ENCODE measurements around the gene WSB1.
A peak's percentile ranks its signal among the peaks of the same experiment; 100 is the strongest.
"Not testable (repeated sequence)": the region's sequence is repeated elsewhere in the genome, so short reads cannot be mapped to it uniquely, and the experiment has no call there.

WSB1 gene, protein sequence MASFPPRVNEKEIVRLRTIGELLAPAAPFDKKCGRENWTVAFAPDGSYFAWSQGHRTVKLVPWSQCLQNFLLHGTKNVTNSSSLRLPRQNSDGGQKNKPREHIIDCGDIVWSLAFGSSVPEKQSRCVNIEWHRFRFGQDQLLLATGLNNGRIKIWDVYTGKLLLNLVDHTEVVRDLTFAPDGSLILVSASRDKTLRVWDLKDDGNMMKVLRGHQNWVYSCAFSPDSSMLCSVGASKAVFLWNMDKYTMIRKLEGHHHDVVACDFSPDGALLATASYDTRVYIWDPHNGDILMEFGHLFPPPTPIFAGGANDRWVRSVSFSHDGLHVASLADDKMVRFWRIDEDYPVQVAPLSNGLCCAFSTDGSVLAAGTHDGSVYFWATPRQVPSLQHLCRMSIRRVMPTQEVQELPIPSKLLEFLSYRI

DNA sequence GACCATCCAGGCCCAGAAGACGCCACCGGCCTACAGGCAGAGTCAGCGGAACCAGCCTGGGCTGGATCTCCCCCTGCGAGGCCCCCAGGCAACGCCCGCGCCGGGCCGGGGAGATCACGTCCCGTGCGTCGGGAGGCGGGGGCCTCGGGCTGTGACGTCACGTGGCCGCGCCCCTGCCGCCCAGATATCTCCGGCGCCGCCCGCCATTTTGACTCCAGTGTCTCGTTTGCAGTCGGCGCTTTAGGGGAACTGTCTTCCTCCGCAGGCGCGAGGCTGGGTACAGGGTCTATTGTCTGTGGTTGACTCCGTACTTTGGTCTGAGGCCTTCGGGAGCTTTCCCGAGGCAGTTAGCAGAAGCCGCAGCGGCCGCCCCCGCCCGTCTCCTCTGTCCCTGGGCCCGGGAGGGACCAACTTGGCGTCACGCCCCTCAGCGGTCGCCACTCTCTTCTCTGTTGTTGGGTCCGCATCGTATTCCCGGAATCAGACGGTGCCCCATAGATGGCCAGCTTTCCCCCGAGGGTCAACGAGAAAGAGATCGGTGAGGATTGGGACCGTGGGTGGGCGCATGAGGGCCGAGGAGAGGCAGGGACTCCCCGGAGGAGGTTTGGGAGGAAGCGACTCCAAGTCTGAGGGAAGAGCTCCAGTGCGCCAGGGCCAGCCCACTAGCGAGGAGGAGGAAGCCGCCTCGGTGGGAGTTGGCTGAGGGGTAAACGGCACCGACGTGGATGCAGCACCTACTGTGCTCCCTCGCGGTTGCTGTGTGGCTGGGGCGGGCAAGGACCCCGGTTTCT lies at the start of gene WSB1:
TSS of gene WSB1 (plus strand) at position 217 of the 791 bp plus-strand sequence. CDS start at position 499, 282 bp downstream.
- TF ChIP-seq, protein P1, sequence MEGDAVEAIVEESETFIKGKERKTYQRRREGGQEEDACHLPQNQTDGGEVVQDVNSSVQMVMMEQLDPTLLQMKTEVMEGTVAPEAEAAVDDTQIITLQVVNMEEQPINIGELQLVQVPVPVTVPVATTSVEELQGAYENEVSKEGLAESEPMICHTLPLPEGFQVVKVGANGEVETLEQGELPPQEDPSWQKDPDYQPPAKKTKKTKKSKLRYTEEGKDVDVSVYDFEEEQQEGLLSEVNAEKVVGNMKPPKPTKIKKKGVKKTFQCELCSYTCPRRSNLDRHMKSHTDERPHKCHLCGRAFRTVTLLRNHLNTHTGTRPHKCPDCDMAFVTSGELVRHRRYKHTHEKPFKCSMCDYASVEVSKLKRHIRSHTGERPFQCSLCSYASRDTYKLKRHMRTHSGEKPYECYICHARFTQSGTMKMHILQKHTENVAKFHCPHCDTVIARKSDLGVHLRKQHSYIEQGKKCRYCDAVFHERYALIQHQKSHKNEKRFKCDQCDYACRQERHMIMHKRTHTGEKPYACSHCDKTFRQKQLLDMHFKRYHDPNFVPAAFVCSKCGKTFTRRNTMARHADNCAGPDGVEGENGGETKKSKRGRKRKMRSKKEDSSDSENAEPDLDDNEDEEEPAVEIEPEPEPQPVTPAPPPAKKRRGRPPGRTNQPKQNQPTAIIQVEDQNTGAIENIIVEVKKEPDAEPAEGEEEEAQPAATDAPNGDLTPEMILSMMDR (IDR thresholded peaks at IDR 0.05; ENCODE audit: low read length, missing control alignments), result no peak
- DNase-seq (ENCODE audit: low read depth), result peak; percentile 94
- peak within 1 kb of the TSS; percentile 98 for H3K4me3 ChIP-seq (replicated peaks; ENCODE audit: low read depth, low read length)

DNA sequence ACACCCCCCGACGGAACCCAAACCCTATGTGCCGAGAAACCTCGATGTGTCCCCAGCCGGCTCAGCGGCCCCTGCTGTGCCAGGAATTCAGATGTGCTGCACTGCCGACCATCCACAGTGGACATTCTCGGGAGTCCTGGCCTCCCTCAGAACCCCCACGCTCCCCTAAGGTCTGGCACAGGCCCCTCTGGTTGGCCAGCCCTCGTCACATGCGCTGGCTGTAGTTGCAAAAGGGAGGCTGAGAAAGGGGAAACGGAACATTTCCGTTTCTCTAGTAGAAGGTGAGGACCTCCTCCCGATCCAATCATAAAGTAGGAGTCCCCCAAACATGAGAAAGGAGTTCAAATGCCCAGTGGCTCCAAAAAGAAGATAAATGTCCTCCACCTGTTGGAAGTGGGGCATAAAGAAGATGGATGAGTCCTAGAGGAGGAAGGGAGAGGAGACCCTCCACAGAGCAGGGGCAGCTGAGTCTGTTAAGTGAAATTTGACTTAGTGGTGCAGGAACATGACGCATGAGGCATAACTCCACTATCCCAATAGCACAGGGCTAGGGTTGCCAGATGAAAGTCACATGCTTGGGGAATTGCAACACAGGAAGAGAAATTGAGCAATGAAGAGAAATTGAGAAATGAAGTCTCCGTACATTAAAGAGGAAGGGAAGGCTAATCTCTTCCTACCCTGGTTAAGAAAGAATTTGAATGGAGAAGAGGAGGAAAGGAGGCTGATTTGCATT lies 49.3 kb upstream of the WSB1 start:
- peak; percentile 100 for DNase-seq (ENCODE audit: low read depth)
- TF ChIP-seq, protein P1 (IDR thresholded peaks at IDR 0.05; ENCODE audit: low read length, missing control alignments), result no peak
- peak overlapping the region; percentile 37 for H3K4me3 ChIP-seq (replicated peaks; ENCODE audit: low read depth, low read length)

DNA sequence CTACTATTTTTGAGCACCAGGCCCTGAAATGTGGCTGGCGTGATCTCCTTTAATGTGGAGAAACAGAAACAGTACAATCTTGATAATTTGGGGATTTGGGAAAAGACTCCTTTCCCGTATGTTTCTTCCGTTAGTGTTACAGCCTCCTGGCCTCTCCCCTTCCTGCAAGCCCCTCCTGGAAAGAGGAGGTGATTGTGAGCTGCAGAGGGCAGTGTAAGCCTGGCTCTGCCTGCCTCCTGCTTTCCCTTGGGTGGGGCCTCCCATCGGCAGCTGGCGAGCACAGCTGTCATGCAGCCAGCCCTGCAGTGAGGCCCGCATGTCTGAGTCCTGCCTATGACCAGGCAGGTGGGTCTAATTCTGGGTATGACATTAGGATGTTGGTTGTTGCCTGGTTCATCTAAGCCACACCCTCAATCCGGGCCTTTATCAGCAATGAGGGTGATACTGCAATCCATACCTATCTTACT lies 48.7 kb upstream of the WSB1 start:
- DNase-seq (ENCODE audit: low read depth), result peak; percentile 97
- H3K4me3 ChIP-seq (replicated peaks; ENCODE audit: low read depth, low read length), result peak overlapping the region; percentile 37
- TF ChIP-seq, protein P1 (IDR thresholded peaks at IDR 0.05; ENCODE audit: low read length, missing control alignments), result peak; percentile 78

DNA sequence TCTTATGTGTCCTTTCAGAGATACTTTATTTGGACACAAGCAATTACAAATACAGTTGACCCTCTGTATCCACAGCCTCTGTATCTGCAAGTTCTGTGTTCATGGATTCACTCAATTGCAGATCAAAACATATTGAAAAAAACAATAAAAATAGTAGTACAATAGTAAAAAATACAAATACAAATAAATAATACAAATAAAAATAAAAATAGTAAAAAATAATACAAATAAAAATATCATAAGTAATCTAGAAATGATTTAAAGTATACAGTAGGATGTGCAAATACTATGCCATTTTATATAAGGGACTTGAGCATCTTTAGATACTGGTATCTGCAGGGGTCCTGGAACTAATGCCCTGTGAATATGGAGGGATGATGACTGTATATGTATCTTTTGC lies 47.4 kb upstream of the WSB1 start:
- no peak overlapping the region for H3K4me3 ChIP-seq (replicated peaks; ENCODE audit: low read depth, low read length)
- no peak for DNase-seq (ENCODE audit: low read depth)
- TF ChIP-seq, protein P1 (IDR thresholded peaks at IDR 0.05; ENCODE audit: low read length, missing control alignments), result no peak

DNA sequence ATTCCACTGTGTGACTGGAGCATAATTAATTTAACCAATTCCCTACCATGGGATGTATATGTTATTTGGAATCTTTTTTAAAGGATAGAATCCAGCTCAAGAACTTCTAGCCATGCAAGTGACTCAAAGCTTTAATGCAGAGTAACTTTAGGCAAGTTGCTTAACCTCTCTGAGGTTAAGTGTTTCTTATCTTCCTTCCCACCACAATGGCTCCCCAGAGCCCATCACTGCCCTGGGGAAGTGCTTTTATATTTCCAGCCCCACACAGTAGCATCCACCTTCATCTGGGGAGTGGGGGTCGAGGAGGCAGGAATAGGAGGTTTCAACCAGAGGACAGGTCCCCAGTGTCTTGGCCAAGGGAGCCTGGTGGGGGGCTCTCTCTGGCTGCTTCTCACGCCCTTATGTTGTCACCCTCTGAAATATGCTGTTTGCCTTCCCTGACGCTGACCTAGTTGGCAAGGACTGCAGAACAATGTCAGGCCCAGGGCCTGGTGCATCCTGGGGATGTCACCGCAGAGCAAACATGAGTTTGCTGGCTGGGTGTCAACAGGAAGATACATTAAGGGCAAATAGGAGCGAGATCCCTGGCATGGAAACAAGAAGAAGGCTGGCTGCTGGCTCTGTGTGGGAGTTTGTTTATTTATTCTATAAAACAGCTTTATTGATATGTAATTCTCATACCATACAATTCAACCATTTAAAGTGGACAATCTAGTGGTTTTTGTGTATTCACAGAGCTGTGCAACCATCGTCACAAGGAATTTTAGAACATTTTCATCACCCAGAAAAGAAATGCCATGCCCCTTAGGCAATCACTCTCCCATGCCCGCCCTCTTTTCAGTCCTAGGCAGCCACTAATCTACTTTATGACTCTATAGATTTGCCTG lies 46.6 kb upstream of the WSB1 start:
- DNase-seq (ENCODE audit: low read depth), result peak; percentile 95
- H3K4me3 ChIP-seq (replicated peaks; ENCODE audit: low read depth, low read length), result no peak overlapping the region
- TF ChIP-seq, protein P1 (IDR thresholded peaks at IDR 0.05; ENCODE audit: low read length, missing control alignments), result no peak

DNA sequence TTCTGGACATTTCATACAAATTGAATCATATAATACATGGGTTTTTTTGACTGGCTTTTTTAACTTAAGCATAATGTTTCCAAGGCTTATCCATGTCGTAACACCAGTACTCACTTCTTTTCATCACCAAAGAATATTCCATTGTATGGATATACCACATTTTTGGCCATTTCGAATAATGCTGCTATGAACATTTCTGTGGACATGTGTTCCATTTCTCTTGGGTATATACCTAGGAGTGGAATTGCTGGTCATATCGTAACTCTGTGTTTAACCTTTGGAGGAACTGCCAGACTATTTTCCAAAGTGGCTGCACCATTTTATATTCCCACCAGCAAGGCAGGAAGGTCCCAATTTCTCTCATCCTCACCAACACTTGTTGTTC lies 46.0 kb upstream of the WSB1 start:
- no peak overlapping the region for H3K4me3 ChIP-seq (replicated peaks; ENCODE audit: low read depth, low read length)
- TF ChIP-seq, protein P1 (IDR thresholded peaks at IDR 0.05; ENCODE audit: low read length, missing control alignments), result no peak
- DNase-seq (ENCODE audit: low read depth), result no peak

DNA sequence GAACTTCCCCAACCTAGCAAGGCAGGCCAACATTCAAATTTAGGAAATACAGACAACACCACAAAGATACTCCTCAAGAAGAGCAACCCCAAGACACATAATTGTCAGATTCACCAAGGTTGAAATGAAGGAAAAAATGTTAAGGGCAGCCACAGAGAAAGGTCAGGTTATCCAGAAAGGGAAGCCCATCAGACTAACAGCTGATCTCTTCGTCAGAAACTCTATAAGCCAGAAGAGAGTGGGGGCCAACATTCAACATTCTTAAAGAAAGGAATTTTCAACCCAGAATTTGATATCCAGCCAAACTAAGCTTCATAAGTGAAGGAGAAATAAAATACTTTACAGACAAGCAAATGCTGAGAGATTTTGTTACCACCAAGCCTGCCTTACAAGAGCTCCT lies 43.1 kb upstream of the WSB1 start:
- H3K4me3 ChIP-seq (replicated peaks; ENCODE audit: low read depth, low read length); DNase-seq (ENCODE audit: low read depth): not testable (repeated sequence)

DNA sequence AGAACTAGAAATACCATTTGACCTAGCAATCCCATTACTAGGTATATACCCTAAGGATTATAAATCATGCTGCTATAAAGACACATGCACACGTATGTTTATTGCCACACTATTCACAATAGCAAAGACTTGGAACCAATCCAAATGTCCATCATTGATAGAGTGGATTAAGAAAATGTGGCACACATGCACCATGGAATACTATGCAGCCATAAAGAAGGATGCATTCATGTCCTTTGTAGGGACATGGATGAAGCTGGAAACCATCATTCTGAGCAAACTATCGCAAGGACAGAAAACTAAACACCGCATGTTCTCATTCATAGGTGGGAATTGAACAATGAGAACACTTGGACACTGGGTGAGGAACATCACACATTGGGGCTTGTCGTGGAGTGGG lies 39.1 kb upstream of the WSB1 start:
- H3K4me3 ChIP-seq (replicated peaks; ENCODE audit: low read depth, low read length); DNase-seq (ENCODE audit: low read depth): not testable (repeated sequence)

Data from fibroblast of pulmonary artery (primary cell).